GM18909 (cell line): Measurements from ENCODE around the gene EED.

Source experiments
- ATAC-seq: cut with Tn5 transposase; IDR thresholded peaks from one replicate; pipeline ENCODE4 v1.9.1; 2021; ENCODE audit warnings: mild to moderate bottlenecking; ENCODE audit not compliant: unreplicated experiment, poor library complexity

EED gene

DNA sequence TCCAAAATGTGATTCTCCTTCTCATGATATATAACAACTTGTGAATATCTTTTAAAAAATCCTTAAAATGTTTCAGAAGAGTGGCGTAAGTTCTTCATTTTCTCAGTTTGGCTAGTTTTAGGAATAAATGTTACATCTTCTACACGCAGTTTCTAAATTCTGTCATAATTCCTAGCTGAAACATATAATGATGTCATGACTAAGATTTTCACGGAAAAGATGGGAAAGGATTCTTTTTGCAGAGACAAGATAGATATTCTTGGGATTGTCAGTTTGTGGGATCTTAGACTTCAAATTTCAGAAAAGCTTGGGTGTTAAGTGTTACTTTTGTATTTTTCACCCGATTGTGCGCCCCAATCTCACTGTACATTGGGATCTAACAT is 1.7 kb downstream of the EED start:
- ATAC-seq, result no peak

- no peak for ATAC-seq
These were observed 3.1 kb downstream of the EED start for GRCh38 chr11:86247608-86248007.

DNA sequence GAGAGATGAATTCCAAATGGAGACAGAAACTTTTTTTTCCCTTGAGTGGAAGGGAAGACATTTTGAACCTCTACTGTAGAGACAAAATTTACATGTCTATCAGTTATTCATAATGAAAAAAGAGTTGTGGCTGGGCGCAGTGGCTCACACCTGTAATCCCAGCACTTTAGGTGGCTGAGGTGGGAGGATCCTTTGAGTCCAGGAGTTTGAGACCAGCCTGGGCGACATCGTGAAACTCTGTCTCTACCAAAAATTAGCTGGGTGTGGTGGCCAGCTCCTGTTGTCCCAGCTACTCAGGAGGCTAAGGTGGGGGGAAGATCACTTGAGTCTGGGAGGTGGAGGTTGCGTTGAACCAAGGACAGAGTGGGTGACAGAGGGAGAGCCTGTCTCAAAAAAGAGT is 4.1 kb downstream of the EED start:
- no peak for ATAC-seq

GRCh38 chr11:86249307-86250098 is 5.0 kb downstream of the EED start:
- ATAC-seq, result no peak

DNA sequence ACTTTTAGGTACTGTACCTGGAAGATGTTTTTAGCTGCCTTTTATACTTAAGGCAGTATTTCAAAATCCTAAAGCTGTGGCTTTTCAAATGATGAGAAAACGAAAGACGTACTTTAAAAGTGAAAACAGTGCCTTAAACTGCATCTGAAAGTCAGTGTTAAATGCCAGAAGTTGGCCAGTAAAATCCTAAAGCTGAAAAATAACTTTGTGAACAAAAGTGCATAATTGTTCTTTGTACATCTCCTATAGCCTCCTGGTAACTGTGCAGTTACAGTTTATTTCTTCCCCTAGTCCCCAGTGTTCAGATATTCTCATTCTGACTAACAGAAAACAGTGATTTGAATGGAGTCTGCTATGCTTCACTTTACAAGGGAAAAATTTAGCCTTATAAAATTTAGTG is 6.8 kb downstream of the EED start:
- no peak for ATAC-seq

GRCh38 chr11:86255896-86256295 is 11.3 kb downstream of the EED start:
- peak; percentile 85 for ATAC-seq

GRCh38 chr11:86256608-86257007 is 12.1 kb downstream of the EED start:
- ATAC-seq, result no peak

DNA sequence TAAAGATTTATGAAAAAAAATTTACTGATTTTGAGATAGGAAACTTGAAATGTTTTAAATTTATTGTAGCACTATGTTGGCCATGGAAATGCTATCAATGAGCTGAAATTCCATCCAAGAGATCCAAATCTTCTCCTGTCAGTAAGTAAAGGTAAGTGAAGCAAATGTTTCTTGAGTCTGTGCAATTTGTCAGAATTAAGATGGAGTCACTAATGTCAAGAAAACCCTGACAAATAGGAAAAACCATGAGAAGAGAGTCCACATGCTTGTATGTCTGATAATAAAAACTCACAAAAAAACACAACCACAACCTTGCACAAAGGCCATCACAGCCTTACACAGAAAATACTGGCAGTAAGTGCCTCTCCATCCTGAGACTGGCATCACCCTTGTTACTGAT is 12.9 kb downstream of the EED start:
- no peak for ATAC-seq

- ATAC-seq, result no peak
These were observed 15.2 kb downstream of the EED start for GRCh38 chr11:86259730-86260129.

- ATAC-seq, result no peak
These were observed 16.8 kb downstream of the EED start for GRCh38 chr11:86261328-86261727.

GRCh38 chr11:86262387-86262786 is 17.8 kb downstream of the EED start:
- no peak for ATAC-seq

GRCh38 chr11:86264649-86265048 is 20.1 kb downstream of the EED start:
- ATAC-seq, result no peak

DNA sequence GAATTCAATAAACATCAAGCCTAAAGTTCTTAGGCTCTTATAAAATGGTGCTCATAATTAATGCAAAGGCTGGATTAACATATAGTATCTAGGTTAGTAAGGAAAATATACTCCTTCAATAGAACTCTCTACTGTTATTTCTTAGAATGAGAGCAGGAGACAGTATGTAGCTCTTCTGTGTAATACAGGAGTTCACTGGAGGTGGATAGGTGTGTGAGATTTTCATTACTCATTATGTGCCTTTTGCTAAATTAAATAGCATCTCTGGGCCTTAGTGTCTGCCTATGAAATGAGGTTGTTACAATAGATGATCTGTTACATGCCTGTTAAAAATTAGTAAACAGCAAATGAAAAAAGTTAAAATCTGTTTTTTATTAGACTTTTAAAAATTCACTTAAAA is 20.6 kb downstream of the EED start:
- no peak for ATAC-seq

DNA sequence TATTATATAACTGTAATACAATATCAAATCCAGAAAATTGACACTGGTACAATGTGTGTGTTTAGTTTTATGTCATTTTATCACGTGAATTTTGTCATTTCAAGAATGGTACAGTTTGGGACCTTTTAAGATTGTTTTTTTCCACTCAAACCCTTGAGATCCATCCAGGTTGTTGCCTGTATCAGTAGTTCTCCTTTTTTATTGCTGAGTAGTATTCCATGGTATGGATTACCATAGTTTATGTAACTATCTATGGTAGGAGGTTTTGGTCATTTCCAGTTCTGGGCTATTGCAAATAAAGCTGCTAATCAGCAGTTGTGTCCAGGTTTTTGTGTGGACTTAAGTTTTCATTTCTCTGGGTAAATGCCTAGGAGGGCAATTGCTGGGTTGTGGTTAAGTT is 25.1 kb downstream of the EED start:
- no peak for ATAC-seq

- no peak for ATAC-seq
These were observed 29.9 kb downstream of the EED start for GRCh38 chr11:86274503-86274902.

DNA sequence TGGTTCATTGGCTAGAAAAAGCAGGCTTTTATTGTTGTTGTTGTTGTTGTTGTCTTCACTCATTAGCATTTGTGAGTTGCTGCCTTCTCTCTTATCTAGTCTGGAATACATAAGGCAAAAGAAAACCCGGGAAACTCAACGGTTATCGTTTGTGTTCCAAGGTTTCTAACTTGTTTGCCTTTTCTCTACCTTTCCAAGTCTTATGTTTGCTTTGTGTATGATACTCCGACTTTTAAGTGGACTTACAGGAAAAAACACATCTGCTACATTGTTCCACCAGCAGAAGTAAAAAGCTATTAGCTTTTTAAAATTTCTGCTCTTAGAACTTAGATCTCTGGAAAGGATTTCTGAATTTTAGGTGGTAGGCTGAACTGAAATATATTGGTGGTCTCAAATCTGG is 30.4 kb downstream of the EED start:
- no peak for ATAC-seq

GRCh38 chr11:86275493-86276370 is 31.2 kb downstream of the EED start:
- no peak for ATAC-seq

DNA sequence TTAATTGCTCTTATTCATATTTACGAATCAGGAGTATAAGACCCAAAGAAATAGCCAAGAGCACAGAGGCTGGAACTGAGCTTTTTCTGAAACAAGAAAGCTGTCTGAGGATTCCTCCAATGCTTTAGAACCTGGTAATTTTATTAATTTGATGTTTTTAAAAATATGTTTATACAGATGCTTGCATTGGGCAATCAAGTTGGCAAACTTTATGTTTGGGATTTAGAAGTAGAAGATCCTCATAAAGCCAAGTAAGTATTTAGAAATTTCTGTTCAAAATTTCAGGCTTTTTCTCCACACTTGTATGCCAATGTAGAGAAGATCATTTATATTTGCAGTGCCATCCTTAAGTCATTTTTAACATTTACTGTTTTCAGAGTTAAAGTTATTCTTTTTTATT is 33.2 kb downstream of the EED start:
- ATAC-seq, result no peak

- no peak for ATAC-seq
These were observed 33.7 kb downstream of the EED start for GRCh38 chr11:86278226-86278625.

- ATAC-seq, result no peak
These were observed 35.2 kb downstream of the EED start for GRCh38 chr11:86279747-86280146.

- no peak for ATAC-seq
These were observed 42.9 kb downstream of the EED start for GRCh38 chr11:86287468-86287796.
